ENCODE measurements around the gene PHF20.
A peak's percentile ranks its signal among the peaks of the same experiment; 100 is the strongest.
"Not testable (repeated sequence)": the region's sequence is repeated elsewhere in the genome, so short reads cannot be mapped to it uniquely, and the experiment has no call there.

PHF20 gene

GRCh38 chr20:35954200-35954906 lies 182.5 kb downstream of the PHF20 start, which contains the start of gene SCAND1:
SCAND1 (minus strand) TSS chr20:35954502; CDS start chr20:35954284, 218 bp downstream.
- peak within 1 kb of the TSS; percentile 91 to 97 for H3K27ac ChIP-seq (ENCODE audit: insufficient read depth in 1 of 2, low read depth in 1 of 2, low read length in 2 of 2, poor library complexity in 1 of 2, severe bottlenecking in 2 of 2)
- ChIA-PET CTCF (interaction anchor here (0.6 to 3.4 kb wide), 22 partner anchors 9 to 1224 kb away, joined by 3 to 29 read pairs (median 4); partner anchors contain the start of genes CNBD2, PHF20 and RBM39), POLR2A (interaction anchor here (0.5 to 1.9 kb wide), 7 partner anchors 11 to 1260 kb away, joined by 3 to 9 read pairs (median 4); partner anchors contain the start of gene RBM39)
- DNase-seq = peak; percentile 96 to 98 (median 98)
- no peaks in the 10 kb centered on the region for H3K9me3 ChIP-seq (ENCODE audit: control extremely low read depth in 1 of 5, control insufficient read depth in 4 of 5, insufficient read depth in 2 of 5, low read depth in 1 of 5, low read length in 4 of 5)
- under 1% methylated on average over 73 of the region's 76 CpGs for WGBS (ENCODE audit: insufficient coverage)
- H3K4me3 ChIP-seq (ENCODE audit: control insufficient read depth in 1 of 7, extremely low read depth in 1 of 7, insufficient read depth in 4 of 7, low read depth in 2 of 7, low read length in 6 of 7) = peak within 1 kb of the TSS; percentile 82 to 96 (median 90)
- peaks cover 0 to 7% (median under 1%) of the 10 kb centered on the region in 4 experiments for H3K36me3 ChIP-seq (ENCODE audit: control insufficient read depth in 4 of 4, insufficient read depth in 4 of 4, low read length in 3 of 4)
- no peaks in the 10 kb centered on the region for H3K27me3 ChIP-seq (replicated peaks in 2 of 5; ENCODE audit: control insufficient read depth in 4 of 5, insufficient read depth in 5 of 5, low read length in 4 of 5)
- H3K4me1 ChIP-seq (ENCODE audit: control extremely low read depth in 1 of 4, control insufficient read depth in 4 of 4, insufficient read depth in 4 of 4, low read length in 3 of 4) = peaks cover 9 to 26% (median 19%) of the 10 kb centered on the region in 4 experiments

GRCh38 chr20:35954907-35955251 lies 183.1 kb downstream of the PHF20 start:
- H3K36me3 ChIP-seq (ENCODE audit: control insufficient read depth in 4 of 4, insufficient read depth in 4 of 4, low read length in 3 of 4) = peaks cover 0 to 4% (median 0%) of the 10 kb centered on the region in 4 experiments
- H3K4me3 ChIP-seq (ENCODE audit: control insufficient read depth in 1 of 7, extremely low read depth in 1 of 7, insufficient read depth in 4 of 7, low read depth in 2 of 7, low read length in 6 of 7) = peak overlapping the region; percentile 82 to 96 (median 90)
- ChIA-PET POLR2A (interaction anchor here (0.6 to 1.9 kb wide), 4 partner anchors 96 to 1260 kb away, joined by 3 to 9 read pairs (median 4); partner anchors contain the start of gene RBM39), CTCF (interaction anchor here (0.7 to 3.4 kb wide), 17 partner anchors 9 to 213 kb away, joined by 3 to 29 read pairs (median 6); partner anchors contain the start of genes CNBD2, PHF20 and RBM39)
- peak; percentile 67 to 79 (median 79) for DNase-seq
- peak overlapping the region; percentile 91 to 97 for H3K27ac ChIP-seq (ENCODE audit: insufficient read depth in 1 of 2, low read depth in 1 of 2, low read length in 2 of 2, poor library complexity in 1 of 2, severe bottlenecking in 2 of 2)
- H3K27me3 ChIP-seq (replicated peaks in 2 of 5; ENCODE audit: control insufficient read depth in 4 of 5, insufficient read depth in 5 of 5, low read length in 4 of 5) = no peaks in the 10 kb centered on the region
- H3K9me3 ChIP-seq (ENCODE audit: control extremely low read depth in 1 of 5, control insufficient read depth in 4 of 5, insufficient read depth in 2 of 5, low read depth in 1 of 5, low read length in 4 of 5) = no peaks in the 10 kb centered on the region
- peaks cover 9 to 26% (median 19%) of the 10 kb centered on the region in 4 experiments for H3K4me1 ChIP-seq (ENCODE audit: control extremely low read depth in 1 of 4, control insufficient read depth in 4 of 4, insufficient read depth in 4 of 4, low read length in 3 of 4)
- WGBS (ENCODE audit: insufficient coverage) = under 1% methylated on average over 15 of the region's 19 CpGs

- Histone ChIP-seq H3K27ac (ENCODE audit: insufficient read depth in 1 of 2, low read depth in 1 of 2, low read length in 2 of 2, poor library complexity in 1 of 2, severe bottlenecking in 2 of 2) (no peak overlapping the region), H3K9me3 (ENCODE audit: control extremely low read depth in 1 of 5, control insufficient read depth in 4 of 5, insufficient read depth in 2 of 5, low read depth in 1 of 5, low read length in 4 of 5) (no peaks in the 10 kb centered on the region), H3K4me1 (ENCODE audit: control extremely low read depth in 1 of 4, control insufficient read depth in 4 of 4, insufficient read depth in 4 of 4, low read length in 3 of 4) (peaks cover 9 to 26% (median 19%) of the 10 kb centered on the region in 4 experiments), H3K27me3 (replicated peaks in 2 of 5; ENCODE audit: control insufficient read depth in 4 of 5, insufficient read depth in 5 of 5, low read length in 4 of 5) (no peaks in the 10 kb centered on the region), H3K4me3 (ENCODE audit: control insufficient read depth in 1 of 7, extremely low read depth in 1 of 7, insufficient read depth in 4 of 7, low read depth in 2 of 7, low read length in 6 of 7) (no peak overlapping the region), H3K36me3 (ENCODE audit: control insufficient read depth in 4 of 4, insufficient read depth in 4 of 4, low read length in 3 of 4) (peaks cover 0 to 4% (median 0%) of the 10 kb centered on the region in 4 experiments)
- ChIA-PET CTCF (interaction anchor here (1.2 to 3.4 kb wide), 3 partner anchors 7 to 110 kb away, joined by 3 to 22 read pairs (median 21); no protein-coding TSS in a partner anchor), POLR2A (interaction anchor here (0.6 kb wide), 1 partner anchor 187 kb away, joined by 4 read pairs; no protein-coding TSS in a partner anchor)
- DNase-seq = no peak
Observed at GRCh38 chr20:35956616-35957015, 184.8 kb downstream of the PHF20 start.

- H3K36me3 ChIP-seq (ENCODE audit: control insufficient read depth in 4 of 4, insufficient read depth in 4 of 4, low read length in 3 of 4); H3K27ac ChIP-seq (ENCODE audit: insufficient read depth in 1 of 2, low read depth in 1 of 2, low read length in 2 of 2, poor library complexity in 1 of 2, severe bottlenecking in 2 of 2); DNase-seq; H3K27me3 ChIP-seq (replicated peaks in 2 of 5; ENCODE audit: control insufficient read depth in 4 of 5, insufficient read depth in 5 of 5, low read length in 4 of 5); H3K4me3 ChIP-seq (ENCODE audit: control insufficient read depth in 1 of 7, extremely low read depth in 1 of 7, insufficient read depth in 4 of 7, low read depth in 2 of 7, low read length in 6 of 7); H3K9me3 ChIP-seq (ENCODE audit: control extremely low read depth in 1 of 5, control insufficient read depth in 4 of 5, insufficient read depth in 2 of 5, low read depth in 1 of 5, low read length in 4 of 5); POLR2A ChIA-PET; H3K4me1 ChIP-seq (ENCODE audit: control extremely low read depth in 1 of 4, control insufficient read depth in 4 of 4, insufficient read depth in 4 of 4, low read length in 3 of 4): not testable (repeated sequence)
- CTCF ChIA-PET = interaction anchor here (1.0 to 1.3 kb wide), 2 partner anchors 34 to 36 kb away, joined by 3 to 5 read pairs; no protein-coding TSS in a partner anchor
- 100% methylated on average over 3 of the region's 6 CpGs for WGBS (ENCODE audit: insufficient coverage)
Observed at GRCh38 chr20:35959291-35959690, 187.5 kb downstream of the PHF20 start.

- Histone ChIP-seq H3K4me1 (ENCODE audit: control extremely low read depth in 1 of 4, control insufficient read depth in 4 of 4, insufficient read depth in 4 of 4, low read length in 3 of 4) (no peaks in the 10 kb centered on the region), H3K9me3 (ENCODE audit: control extremely low read depth in 1 of 5, control insufficient read depth in 4 of 5, insufficient read depth in 2 of 5, low read depth in 1 of 5, low read length in 4 of 5) (no peaks in the 10 kb centered on the region), H3K27ac (ENCODE audit: insufficient read depth in 1 of 2, low read depth in 1 of 2, low read length in 2 of 2, poor library complexity in 1 of 2, severe bottlenecking in 2 of 2) (no peak overlapping the region), H3K4me3 (ENCODE audit: control insufficient read depth in 1 of 7, extremely low read depth in 1 of 7, insufficient read depth in 4 of 7, low read depth in 2 of 7, low read length in 6 of 7) (no peak overlapping the region), H3K27me3 (replicated peaks in 2 of 5; ENCODE audit: control insufficient read depth in 4 of 5, insufficient read depth in 5 of 5, low read length in 4 of 5) (peaks cover 0 to 2% (median 0%) of the 10 kb centered on the region in 5 experiments), H3K36me3 (ENCODE audit: control insufficient read depth in 4 of 4, insufficient read depth in 4 of 4, low read length in 3 of 4) (no peaks in the 10 kb centered on the region)
- CTCF ChIA-PET = interaction anchor here (0.6 to 3.8 kb wide), 4 partner anchors 9 to 28 kb away, joined by 3 to 21 read pairs (median 10); partner anchors contain the start of gene SCAND1
- no peak for DNase-seq
- POLR2A ChIA-PET = no interaction called here
- 91% methylated on average over 2 of the region's 4 CpGs for WGBS (ENCODE audit: insufficient coverage)
Observed at GRCh38 chr20:35963878-35964277, 192.1 kb downstream of the PHF20 start.

- 100% methylated on average over 2 of the region's 3 CpGs for WGBS (ENCODE audit: insufficient coverage)
- Histone ChIP-seq H3K36me3 (ENCODE audit: control insufficient read depth in 4 of 4, insufficient read depth in 4 of 4, low read length in 3 of 4) (no peaks in the 10 kb centered on the region), H3K9me3 (ENCODE audit: control extremely low read depth in 1 of 5, control insufficient read depth in 4 of 5, insufficient read depth in 2 of 5, low read depth in 1 of 5, low read length in 4 of 5) (no peaks in the 10 kb centered on the region), H3K4me3 (ENCODE audit: control insufficient read depth in 1 of 7, extremely low read depth in 1 of 7, insufficient read depth in 4 of 7, low read depth in 2 of 7, low read length in 6 of 7) (no peak within 1 kb of the TSS), H3K27me3 (replicated peaks in 2 of 5; ENCODE audit: control insufficient read depth in 4 of 5, insufficient read depth in 5 of 5, low read length in 4 of 5) (peaks cover 0 to 2% (median 0%) of the 10 kb centered on the region in 5 experiments), H3K4me1 (ENCODE audit: control extremely low read depth in 1 of 4, control insufficient read depth in 4 of 4, insufficient read depth in 4 of 4, low read length in 3 of 4) (no peaks in the 10 kb centered on the region), H3K27ac (ENCODE audit: insufficient read depth in 1 of 2, low read depth in 1 of 2, low read length in 2 of 2, poor library complexity in 1 of 2, severe bottlenecking in 2 of 2) (no peak within 1 kb of the TSS)
- POLR2A ChIA-PET = no interaction called here
- CTCF ChIA-PET = interaction anchor here (1.0 to 2.3 kb wide), 4 partner anchors 11 to 23 kb away, joined by 3 to 11 read pairs (median 4); partner anchors contain the start of gene SCAND1
- DNase-seq = no peak
Observed at GRCh38 chr20:35967979-35968640, 196.3 kb downstream of the PHF20 start, which contains the start of gene CNBD2. CNBD2 (plus strand) TSS chr20:35968590; CDS start chr20:35968763, 173 bp downstream.
